Thymus (tissue), 11 donors: ENCODE measurements around the gene IMMP2L. TPM values are rescaled to one million over a fixed set of nuclear protein-coding genes. Genes with fewer than 3 reads are reported as not detected.

Experiments
- DNase-seq, 9 donors: peaks; one replicate each; pipeline ENCODE4 v3.0.0-alpha.2; 2013; ENCODE audit warnings: low spot score in 9 of 9, low read depth in 6 of 9, missing footprints in 1 of 9
- H3K27ac ChIP-seq, 2 donors: one replicate each; pipeline ENCODE4 v1.5.1; 2013; ENCODE audit warnings: control low read depth in 1 of 2, low read depth in 1 of 2, low read length in 1 of 2, mild to moderate bottlenecking in 1 of 2, moderate library complexity in 1 of 2
- H3K27me3 ChIP-seq, 2 donors: one replicate each; pipeline ENCODE4 v1.5.1; 2013; ENCODE audit warnings: low read length in 1 of 2; ENCODE audit not compliant: control insufficient read depth in 2 of 2, insufficient read depth in 1 of 2
- H3K36me3 ChIP-seq, 2 donors: one replicate each; pipeline ENCODE4 v1.5.1; 2013; ENCODE audit warnings: low read length in 1 of 2, mild to moderate bottlenecking in 1 of 2, moderate library complexity in 1 of 2; ENCODE audit not compliant: control insufficient read depth in 2 of 2, insufficient read depth in 2 of 2
- H3K4me1 ChIP-seq, 2 donors: one replicate each; pipeline ENCODE4 v1.5.1; 2013; ENCODE audit warnings: low read length in 2 of 2; ENCODE audit not compliant: control insufficient read depth in 2 of 2, insufficient read depth in 2 of 2
- H3K4me3 ChIP-seq, 2 donors: one replicate each; pipeline ENCODE4 v1.5.1; 2013; ENCODE audit warnings: low read length in 2 of 2, control low read depth in 1 of 2, mild to moderate bottlenecking in 1 of 2
- H3K9me3 ChIP-seq, 2 donors: one replicate each; pipeline ENCODE4 v1.5.1; 2013; ENCODE audit warnings: low read length in 1 of 2, mild to moderate bottlenecking in 1 of 2; ENCODE audit not compliant: control insufficient read depth in 2 of 2, insufficient read depth in 1 of 2
- WGBS: extraction: QIAGEN DNeasy Blood & Tissue Kit; methylation state at CpG from one replicate; pipeline ENCODE4 v1.1.7; 2013; 5-methylcytosine and 5-hydroxymethylcytosine counted together
- polyA plus RNA-seq: library from polyadenylated mRNA; stranded (reverse); fragments of 200-250 nt; gene quantifications from one replicate; pipeline ENCODE4 v1.2.3, GENCODE V29; 2013
- total RNA-seq: library from RNA; stranded (reverse); fragments of 120-200 nt; gene quantifications from one replicate; pipeline ENCODE4 v1.2.4, GENCODE V29; 2013
- donor health status: healthy.

Gene IMMP2L
- total and polyA plus RNA-seq, 2 donors = 11.0 to 12.8 TPM

GRCh38 chr7:111229181-111229740, 333.0 kb downstream of the IMMP2L start:
- Histone ChIP-seq H3K36me3 (no peaks in the 10 kb centered on the region), H3K27me3 (no peaks in the 10 kb centered on the region), H3K9me3 (no peaks in the 10 kb centered on the region), H3K4me1 (no peaks in the 10 kb centered on the region), H3K4me3 (no peak overlapping the region), H3K27ac (no peak overlapping the region)
- no peak for DNase-seq
- WGBS = 97% methylated on average over 4 of the region's 4 CpGs

GRCh38 chr7:111228437-111228836, 333.9 kb downstream of the IMMP2L start:
- Histone ChIP-seq H3K9me3 (no peaks in the 10 kb centered on the region), H3K36me3 (no peaks in the 10 kb centered on the region), H3K4me3 (no peak overlapping the region), H3K27ac (no peak overlapping the region), H3K27me3 (no peaks in the 10 kb centered on the region), H3K4me1 (no peaks in the 10 kb centered on the region)
- 96% methylated on average over 1 of the region's 1 CpG for WGBS
- DNase-seq = no peak

- Histone ChIP-seq H3K27me3 (no peaks in the 10 kb centered on the region), H3K4me1 (no peaks in the 10 kb centered on the region), H3K27ac (no peak overlapping the region), H3K9me3 (no peaks in the 10 kb centered on the region), H3K36me3 (no peaks in the 10 kb centered on the region), H3K4me3 (no peak overlapping the region)
- 81% methylated on average over 2 of the region's 2 CpGs for WGBS
- no peak for DNase-seq
These were observed 335.5 kb downstream of the IMMP2L start for GRCh38 chr7:111226800-111227199.

GRCh38 chr7:111224354-111225231, 337.7 kb downstream of the IMMP2L start:
- Histone ChIP-seq H3K4me1 (no peaks in the 10 kb centered on the region), H3K4me3 (no peak overlapping the region), H3K27ac (no peak overlapping the region), H3K9me3 (no peaks in the 10 kb centered on the region), H3K36me3 (no peaks in the 10 kb centered on the region), H3K27me3 (no peaks in the 10 kb centered on the region)
- DNase-seq = no peak
- WGBS = 71% methylated on average over 2 of the region's 2 CpGs

DNA sequence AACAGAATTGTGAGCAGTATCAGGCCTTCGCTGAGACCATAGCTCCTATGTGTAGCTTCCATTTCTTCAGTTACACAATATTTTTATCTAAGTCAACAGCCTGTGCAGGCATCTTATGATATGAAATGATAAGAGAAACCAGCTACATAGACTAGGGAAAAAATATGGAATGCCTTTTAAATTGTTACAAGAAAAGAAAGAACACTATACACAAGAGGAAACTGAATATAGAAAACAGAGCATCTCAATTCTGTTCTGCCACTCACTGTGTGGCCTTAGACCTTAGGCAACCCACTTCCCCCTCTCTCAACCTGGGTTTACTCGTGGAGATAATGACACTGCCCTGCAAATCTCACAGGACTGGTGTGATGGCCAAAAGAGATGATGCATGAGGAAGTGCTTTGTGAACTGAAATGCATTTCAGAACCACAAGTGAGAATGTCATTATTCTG, 338.5 kb downstream of the IMMP2L start:
- Histone ChIP-seq H3K36me3 (no peaks in the 10 kb centered on the region), H3K9me3 (no peaks in the 10 kb centered on the region), H3K4me3 (no peak overlapping the region), H3K4me1 (no peaks in the 10 kb centered on the region), H3K27me3 (no peaks in the 10 kb centered on the region), H3K27ac (no peak overlapping the region)
- 60% methylated on average over 2 of the region's 2 CpGs for WGBS
- no peak for DNase-seq

DNA sequence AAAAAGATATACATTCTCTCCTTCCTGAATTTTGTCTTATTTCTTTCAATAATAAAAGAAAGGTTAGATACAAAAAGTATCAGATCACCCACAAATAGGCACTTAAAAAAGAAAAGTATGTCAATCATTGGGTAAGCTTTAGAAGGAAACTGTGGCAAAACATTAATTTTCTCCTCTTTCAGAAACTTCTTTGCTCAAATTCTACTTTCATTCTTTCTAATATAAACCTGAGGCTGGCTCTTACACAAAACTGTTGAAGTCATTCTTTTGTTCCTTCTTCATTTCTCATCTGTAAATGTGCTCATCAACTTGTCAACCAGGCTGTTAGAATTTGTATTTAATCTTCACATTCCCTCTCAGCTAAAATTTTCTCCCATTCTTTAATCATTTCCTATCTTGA, 346.7 kb downstream of the IMMP2L start:
- no peaks in the 10 kb centered on the region for H3K9me3 ChIP-seq
- no peak overlapping the region for H3K27ac ChIP-seq
- H3K27me3 ChIP-seq = no peaks in the 10 kb centered on the region
- no peak for DNase-seq
- no peaks in the 10 kb centered on the region for H3K36me3 ChIP-seq
- no peaks in the 10 kb centered on the region for H3K4me1 ChIP-seq
- H3K4me3 ChIP-seq = no peak overlapping the region

GRCh38 chr7:111212857-111213523, 349.3 kb downstream of the IMMP2L start:
- Histone ChIP-seq H3K4me1 (no peaks in the 10 kb centered on the region), H3K27me3 (no peaks in the 10 kb centered on the region), H3K36me3 (no peaks in the 10 kb centered on the region), H3K9me3 (no peaks in the 10 kb centered on the region), H3K27ac (no peak overlapping the region), H3K4me3 (no peak overlapping the region)
- WGBS = 99% methylated on average over 11 of the region's 11 CpGs
- no peak for DNase-seq

GRCh38 chr7:111210996-111211395, 351.3 kb downstream of the IMMP2L start:
- Histone ChIP-seq H3K4me3 (no peak overlapping the region), H3K36me3 (no peaks in the 10 kb centered on the region), H3K9me3 (no peaks in the 10 kb centered on the region), H3K4me1 (no peaks in the 10 kb centered on the region), H3K27me3 (no peaks in the 10 kb centered on the region), H3K27ac (no peak overlapping the region)
- 94% methylated on average over 3 of the region's 3 CpGs for WGBS
- no peak for DNase-seq

GRCh38 chr7:111210043-111210442, 352.2 kb downstream of the IMMP2L start:
- DNase-seq = no peak
- Histone ChIP-seq H3K27ac (no peak overlapping the region), H3K9me3 (no peaks in the 10 kb centered on the region), H3K4me3 (no peak overlapping the region), H3K36me3 (no peaks in the 10 kb centered on the region), H3K4me1 (no peaks in the 10 kb centered on the region), H3K27me3 (no peaks in the 10 kb centered on the region)
- WGBS = 96% methylated on average over 1 of the region's 1 CpG
